ENCODE data around the gene TMC6. TPM values are rescaled to one million over a fixed set of nuclear protein-coding genes. Genes with fewer than 3 reads are reported as not detected.

Gene TMC6
- total RNA-seq, 2 donors from 2014 or later = 21.0 to 32.3 TPM

- no peaks in the 10 kb centered on the region for H3K27me3 ChIP-seq
- ATAC-seq (no peak), DNase-seq (no peak)
- no peak overlapping the region for H3K4me3 ChIP-seq
- peaks cover 0 to 5% of the 10 kb centered on the region in 2 donors for H3K36me3 ChIP-seq (replicated peaks in 1 of 2; ENCODE audit: insufficient read depth in 1 of 2, low read depth in 2 of 2)
- no peak overlapping the region for H3K27ac ChIP-seq
- intact Hi-C loops (cut with DNase I) = no loop called here
- WGBS, 2 donors = 89 to 91% methylated on average over 4 of the region's 4 CpGs
- TF ChIP-seq CTCF (IDR thresholded peaks at IDR 0.05) = no peak
- TF ChIP-seq POLR2A (IDR thresholded peaks at IDR 0.05) = no peak
- no peaks in the 10 kb centered on the region for H3K4me1 ChIP-seq
- no peaks in the 10 kb centered on the region for H3K9me3 ChIP-seq
Observed at GRCh38 chr17:78064708-78065107, 63.8 kb downstream of the TMC6 start.

- H3K27ac ChIP-seq = no peak overlapping the region
Observed at GRCh38 chr17:78063489-78063888, 65.1 kb downstream of the TMC6 start.

GRCh38 chr17:78062596-78062995 lies 66.0 kb downstream of the TMC6 start:
- TF ChIP-seq POLR2A (IDR thresholded peaks at IDR 0.05) (no peak), CTCF (IDR thresholded peaks at IDR 0.05) (no peak)
- DNase-seq = no peak
- Histone ChIP-seq H3K27ac (no peak overlapping the region), H3K9me3 (no peaks in the 10 kb centered on the region), H3K36me3 (replicated peaks in 1 of 2; ENCODE audit: insufficient read depth in 1 of 2, low read depth in 2 of 2) (peaks cover 0 to under 1% of the 10 kb centered on the region in 2 donors), H3K4me1 (no peaks in the 10 kb centered on the region), H3K4me3 (no peak overlapping the region), H3K27me3 (no peaks in the 10 kb centered on the region)
- no peak for ATAC-seq
- intact Hi-C loops (cut with DNase I) = no loop called here
- 90 to 100% methylated on average over 2 of the region's 2 CpGs for WGBS, 2 donors

More at GRCh38 chr17:78063489-78063888, 65.1 kb downstream of the TMC6 start:
- no peaks in the 10 kb centered on the region for H3K9me3 ChIP-seq
- no peak overlapping the region for H3K4me3 ChIP-seq
- intact Hi-C loops (cut with DNase I) = no loop called here
- H3K27me3 ChIP-seq = no peaks in the 10 kb centered on the region
- DNase-seq (no peak), ATAC-seq (no peak)
- H3K36me3 ChIP-seq (replicated peaks in 1 of 2; ENCODE audit: insufficient read depth in 1 of 2, low read depth in 2 of 2) = peaks cover 0 to 5% of the 10 kb centered on the region in 2 donors
- TF ChIP-seq POLR2A (IDR thresholded peaks at IDR 0.05) = no peak
- no peak for TF ChIP-seq CTCF (IDR thresholded peaks at IDR 0.05)
- no peaks in the 10 kb centered on the region for H3K4me1 ChIP-seq

Small RNA genes within 50 kb of the gene (small RNA-seq; reads per million reads assigned to genes)
- not detected for gene RNU6-625P

Other genes with a start within 250 kb of the TMC6 start
- gene TNRC6C, start 170.1 kb downstream of the TMC6 start, total RNA-seq = 10 to 100 TPM in 1 of 2 donors, 1 to 10 TPM in 1; 4.9 to 13.5 TPM
- gene TMC8, start 2.0 kb upstream of the TMC6 start, total RNA-seq = 1 to 10 TPM; 1.6 to 3.3 TPM
- not detected for gene C17orf99, start 17.6 kb upstream of the TMC6 start, total RNA-seq
- 10 to 100 TPM; 68.6 to 86.4 TPM for gene SYNGR2, start 39.8 kb upstream of the TMC6 start, total RNA-seq
- 1 to 10 TPM in 1 of 2 donors, under 1 TPM in 1; 0.66 to 4.9 TPM for gene TK1, start 58.3 kb upstream of the TMC6 start, total RNA-seq
- gene AFMID, start 58.6 kb upstream of the TMC6 start, total RNA-seq = 10 to 100 TPM; 78.9 to 94.6 TPM
- gene BIRC5, start 85.5 kb upstream of the TMC6 start, total RNA-seq = not detected
- gene TMEM235, start 102.9 kb upstream of the TMC6 start, total RNA-seq = not detected
- 10 to 100 TPM; 21.0 to 63.9 TPM for gene SOCS3, start 231.3 kb upstream of the TMC6 start, total RNA-seq
- gene PGS1, start 249.9 kb upstream of the TMC6 start, total RNA-seq = 10 to 100 TPM; 17.1 to 30.4 TPM